ENCODE measurements around the gene ECPAS. TPM values are rescaled to one million over a fixed set of nuclear protein-coding genes. Genes with fewer than 3 reads are reported as not detected.

The ECPAS gene
- total RNA-seq, 1 donor from 2014 or later, result 113 TPM

GRCh38 chr9:111400564-111400898, 83.7 kb downstream of the ECPAS start:
- H3K9me3 Mint-ChIP-seq (ENCODE audit: low read depth), result peaks cover 34% of the 10 kb centered on the region
- H3K4me1 Mint-ChIP-seq (ENCODE audit: low read depth), result peaks cover 2% of the 10 kb centered on the region
- H3K36me3 Mint-ChIP-seq (ENCODE audit: low read depth), result peaks cover 49% of the 10 kb centered on the region
- H3K4me3 Mint-ChIP-seq (ENCODE audit: unreplicated experiment), result no peak overlapping the region
- H3K27me3 Mint-ChIP-seq (ENCODE audit: low read depth), result no peaks in the 10 kb centered on the region
- DNase-seq (ENCODE audit: low spot score), result no peak
- H3K27ac Mint-ChIP-seq (ENCODE audit: unreplicated experiment), result peak overlapping the region; percentile 52
- no peak for TF ChIP-seq CTCF (IDR thresholded peaks at IDR 0.05)

- H3K27me3 Mint-ChIP-seq (ENCODE audit: low read depth), result no peaks in the 10 kb centered on the region
- H3K9me3 Mint-ChIP-seq (ENCODE audit: low read depth), result peaks cover 29% of the 10 kb centered on the region
- peak; percentile 71 for TF ChIP-seq CTCF (IDR thresholded peaks at IDR 0.05)
- DNase-seq (ENCODE audit: low spot score), result no peak
- peaks cover 50% of the 10 kb centered on the region for H3K36me3 Mint-ChIP-seq (ENCODE audit: low read depth)
- peaks cover 2% of the 10 kb centered on the region for H3K4me1 Mint-ChIP-seq (ENCODE audit: low read depth)
- no peak overlapping the region for H3K27ac Mint-ChIP-seq (ENCODE audit: unreplicated experiment)
- H3K4me3 Mint-ChIP-seq (ENCODE audit: unreplicated experiment), result no peak overlapping the region
These were observed 84.2 kb downstream of the ECPAS start for GRCh38 chr9:111399772-111400563.

GRCh38 chr9:111399211-111399739, 84.9 kb downstream of the ECPAS start:
- no peak overlapping the region for H3K4me3 Mint-ChIP-seq (ENCODE audit: unreplicated experiment)
- H3K27ac Mint-ChIP-seq (ENCODE audit: unreplicated experiment), result no peak overlapping the region
- no peak for TF ChIP-seq CTCF (IDR thresholded peaks at IDR 0.05)
- peaks cover 2% of the 10 kb centered on the region for H3K4me1 Mint-ChIP-seq (ENCODE audit: low read depth)
- H3K36me3 Mint-ChIP-seq (ENCODE audit: low read depth), result peaks cover 49% of the 10 kb centered on the region
- peaks cover 26% of the 10 kb centered on the region for H3K9me3 Mint-ChIP-seq (ENCODE audit: low read depth)
- H3K27me3 Mint-ChIP-seq (ENCODE audit: low read depth), result no peaks in the 10 kb centered on the region
- no peak for DNase-seq (ENCODE audit: low spot score)

- Mint-ChIP-seq H3K27me3 (ENCODE audit: low read depth) (no peaks in the 10 kb centered on the region), H3K4me3 (ENCODE audit: unreplicated experiment) (no peak overlapping the region), H3K36me3 (ENCODE audit: low read depth) (peaks cover 50% of the 10 kb centered on the region), H3K9me3 (ENCODE audit: low read depth) (no peaks in the 10 kb centered on the region), H3K27ac (ENCODE audit: unreplicated experiment) (no peak overlapping the region), H3K4me1 (ENCODE audit: low read depth) (no peaks in the 10 kb centered on the region)
- DNase-seq (ENCODE audit: low spot score), result no peak
- no peak for TF ChIP-seq CTCF (IDR thresholded peaks at IDR 0.05)
These were observed 90.2 kb downstream of the ECPAS start for GRCh38 chr9:111393971-111394370.

GRCh38 chr9:111389406-111389805, 94.8 kb downstream of the ECPAS start:
- H3K27me3 Mint-ChIP-seq (ENCODE audit: low read depth), result no peaks in the 10 kb centered on the region
- peaks cover 34% of the 10 kb centered on the region for H3K36me3 Mint-ChIP-seq (ENCODE audit: low read depth)
- no peaks in the 10 kb centered on the region for H3K4me1 Mint-ChIP-seq (ENCODE audit: low read depth)
- H3K27ac Mint-ChIP-seq (ENCODE audit: unreplicated experiment), result no peak overlapping the region
- TF ChIP-seq CTCF (IDR thresholded peaks at IDR 0.05), result no peak
- no peak for DNase-seq (ENCODE audit: low spot score)
- H3K4me3 Mint-ChIP-seq (ENCODE audit: unreplicated experiment), result no peak overlapping the region
- H3K9me3 Mint-ChIP-seq (ENCODE audit: low read depth), result no peaks in the 10 kb centered on the region

Measured in chondrocyte (in vitro differentiated cells).